GM12878 (cell line): ENCODE measurements around the gene SEMA3G. TPM values are rescaled to one million over a fixed set of nuclear protein-coding genes. Genes with fewer than 3 reads are reported as not detected.

Experiments
- ATAC-seq: fragments of 200-7000 bp; cut with Tn5 transposase; 3 replicates; pipeline ENCODE4 v1.9.1; 2020; ENCODE audit warnings: mild to moderate bottlenecking, moderate library complexity
- BruUV-seq: library from RNA; stranded (reverse); fragments of 400-500 nt; replicated peaks from 2 replicates; lab custom pipeline; 2021; lab: Mats Ljungman, UMichigan
- CTCF ChIA-PET: fragments of 300-600 bp; sonication (Branson Sonifier 250); formaldehyde crosslinking; extraction: SDS; loops from one replicate; lab custom pipeline; 2021; ENCODE audit warnings: inconsistent platforms; lab: Yijun Ruan, JAX
- POLR2A ChIA-PET: fragments of 350-600 bp; formaldehyde crosslinking; extraction: SDS; loops from one replicate; lab custom pipeline; 2021; ENCODE audit warnings: inconsistent platforms; lab: Charles Lee
- RAD21 ChIA-PET: fragments of 300-600 bp; sonication (Branson Sonifier 250); formaldehyde crosslinking; loops from one replicate; lab custom pipeline; 2023; ENCODE audit warnings: antibody characterized with exemption; ENCODE audit not compliant: unreplicated experiment; lab: Charles Lee
- SMC1A ChIA-PET: fragments of 300-600 bp; sonication (Branson Sonifier 250); formaldehyde crosslinking; loops from one replicate; lab custom pipeline; 2023; ENCODE audit not compliant: unreplicated experiment, uncharacterized antibody; lab: Charles Lee
- DNase-seq: peaks from one replicate; pipeline ENCODE4 v3.0.0-alpha.2; 2011; ENCODE audit warnings: low read depth, low spot score
- FAIRE-seq: peaks from 3 replicates; lab custom pipeline; 2011; peaks lifted over from hg19 to GRCh38; lab: Jason Lieb, UNC
- H2AFZ ChIP-seq: 2 replicates; pipeline ENCODE4 v1.6.0; 2011; ENCODE audit warnings: low read depth, low read length, control low read depth; ENCODE audit not compliant: control insufficient read depth
- H3K27ac ChIP-seq: 2 replicates; pipeline ENCODE4 v1.5.1; 2011; ENCODE audit warnings: control low read depth; ENCODE audit not compliant: control insufficient read depth, insufficient read depth
- H3K27me3 ChIP-seq, 2 experiments: replicated peaks in 1 of 2; 2 replicates each; pipeline versions ENCODE4 v1.6.0 to v1.6.1; 2011; ENCODE audit warnings: low read length in 1 of 2; ENCODE audit not compliant: control insufficient read depth in 2 of 2, insufficient read depth in 2 of 2
- H3K36me3 ChIP-seq, 2 experiments: 2 replicates each; pipeline ENCODE4 v1.5.1; 2011; ENCODE audit warnings: low read length in 1 of 2; ENCODE audit not compliant: control insufficient read depth in 2 of 2, insufficient read depth in 2 of 2
- H3K4me1 ChIP-seq: 2 replicates; pipeline ENCODE4 v1.6.1; 2011; ENCODE audit warnings: mild to moderate bottlenecking, low read length, moderate library complexity, mixed read lengths; ENCODE audit not compliant: control insufficient read depth, insufficient read depth
- H3K4me2 ChIP-seq: 2 replicates; pipeline ENCODE4 v1.6.0; 2011; ENCODE audit warnings: control low read depth; ENCODE audit not compliant: control insufficient read depth, insufficient read depth
- H3K4me3 ChIP-seq: fragments of 200-600 bp; sonication (generic); 2 replicates; pipeline ENCODE4 v1.5.1; 2016
- H3K79me2 ChIP-seq: 2 replicates; pipeline ENCODE4 v1.6.0; 2011; ENCODE audit warnings: low read length; ENCODE audit not compliant: control insufficient read depth, insufficient read depth
- H3K9ac ChIP-seq: 2 replicates; pipeline ENCODE4 v1.8.0; 2011; ENCODE audit warnings: low read length, control low read depth, mixed read lengths; ENCODE audit not compliant: control insufficient read depth, insufficient read depth
- H3K9me3 ChIP-seq: replicated peaks from 3 replicates; pipeline ENCODE4 v1.5.1; 2011; ENCODE audit warnings: mild to moderate bottlenecking, low read length; ENCODE audit not compliant: control insufficient read depth, insufficient read depth
- H4K20me1 ChIP-seq: 2 replicates; pipeline ENCODE4 v1.6.0; 2011; ENCODE audit not compliant: control insufficient read depth, insufficient read depth
- FOXM1 ChIP-seq: IDR thresholded peaks from 2 replicates; pipeline ENCODE4 v1.6.1; 2012; ENCODE audit warnings: low read depth, mild to moderate bottlenecking, inconsistent platforms, low read length, moderate library complexity
- GABPA ChIP-seq: IDR thresholded peaks from 2 replicates; pipeline ENCODE4 v1.6.1; 2014; ENCODE audit warnings: antibody characterized with exemption, low read depth, mild to moderate bottlenecking, inconsistent platforms
- NFIC ChIP-seq: IDR thresholded peaks from 2 replicates; pipeline ENCODE4 v1.6.1; 2012; ENCODE audit warnings: low read depth, mild to moderate bottlenecking, inconsistent platforms, low read length, moderate library complexity
- PML ChIP-seq: IDR thresholded peaks from 2 replicates; pipeline ENCODE4 v1.6.1; 2012; ENCODE audit warnings: low read length, inconsistent platforms
- POU2F2 ChIP-seq: IDR thresholded peaks from 3 replicates; pipeline ENCODE4 v1.6.1; 2011; ENCODE audit warnings: low read depth, mild to moderate bottlenecking, low read length, borderline replicate concordance
- RB1 ChIP-seq: fragments of 450-650 bp; formaldehyde crosslinking; IDR thresholded peaks from 2 replicates; pipeline ENCODE4 v1.6.1; 2017; ENCODE audit warnings: mild to moderate bottlenecking, borderline replicate concordance
- TAF1 ChIP-seq: IDR thresholded peaks from 2 replicates; pipeline ENCODE4 v1.6.1; 2011; ENCODE audit warnings: mild to moderate bottlenecking, low read depth, low read length, borderline replicate concordance
- WGBS: methylation state at CpG from one replicate; pipeline ENCODE4 v1.1.6; 2016; ENCODE audit warnings: low lambda C conversion rate; ENCODE audit not compliant: insufficient replicate concordance, insufficient coverage; ENCODE audit errors: missing lambda C conversion rate; 5-methylcytosine and 5-hydroxymethylcytosine counted together
- in situ Hi-C: fragments of 300-500 bp; cut with MboI; formaldehyde crosslinking; loops from 9 replicates; pipeline ENCODE4 v1.14.3; 2018; ENCODE audit warnings: mixed read lengths
- intact Hi-C: fragments of 100-400 bp; cut with micrococcal nuclease; formaldehyde crosslinking; loops from one replicate; pipeline ENCODE4 v1.14.2; 2022; ENCODE audit not compliant: unreplicated experiment
- polyA plus RNA-seq, 11 experiments: library from polyadenylated mRNA; depleted of rRNA in 4 of 11; unstranded in 6 of 11; stranded (reverse) in 5 of 11; fragments of >200 nt; fragmentation: Nextera tagmentation in 4 of 11; fragmentation: Illumina TruSeq in 1 of 11; extraction: Ambion mirVana in 4 of 11; extraction: Trizol in 1 of 11; gene quantifications; 1 replicate in 1 of 11; 2 replicates in 10 of 11; pipeline versions ENCODE4 v1.2.1 to v1.2.3, GENCODE V29; 2011 to 2016; ENCODE audit warnings: inconsistent platforms in 2 of 11, missing spikeins in 2 of 11, low read depth in 1 of 11
- total RNA-seq, 4 experiments: library from RNA; depleted of rRNA in 3 of 4; stranded (reverse); fragments of >200 nt in 3 of 4; fragmentation: Illumina TruSeq in 1 of 4; extraction: Trizol in 1 of 4; gene quantifications; 2 replicates each; pipeline versions ENCODE4 v1.2.1 to v1.2.3, GENCODE V29; 2013 to 2021
- TF ChIP-seq, protein P1 (sequence below): IDR thresholded peaks from 2 replicates; pipeline ENCODE4 v1.6.1; 2012; ENCODE audit warnings: low read depth, low read length, improper control_type of control experiment
- TF ChIP-seq, protein P2 (sequence below): IDR thresholded peaks from 2 replicates; pipeline ENCODE4 v1.6.1; 2012; ENCODE audit warnings: low read length, inconsistent platforms

The SEMA3G gene
- total and polyA plus RNA-seq, 10 of the 15 experiments (the other 5 are each of a cell fraction or from before 2014, with no cell fraction given), result 0.03 to 0.04 TPM; not detected in 8

DNA sequence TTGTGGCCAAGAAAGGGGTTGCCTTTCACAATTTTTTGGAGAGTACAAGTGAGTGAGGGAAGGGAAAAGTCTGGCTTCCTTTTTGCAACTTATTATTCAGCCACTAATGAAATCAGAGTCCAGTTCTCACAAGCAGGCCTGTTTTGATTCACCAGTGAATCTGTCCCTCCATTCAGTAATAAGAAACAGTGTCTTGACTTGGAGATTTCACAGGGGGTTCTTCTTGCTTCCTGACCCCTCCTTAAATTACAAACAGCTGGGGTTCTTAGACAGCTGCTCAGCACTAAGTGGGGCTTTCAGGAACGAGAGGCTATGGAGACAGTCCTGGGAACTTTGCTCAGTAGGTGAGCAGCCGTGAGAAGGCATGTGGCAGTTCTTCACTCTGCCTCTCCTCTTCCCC, 24.5 kb downstream of the SEMA3G start:
- Histone ChIP-seq H3K9me3 (no peaks in the 10 kb centered on the region), H3K79me2 (no peaks in the 10 kb centered on the region), H4K20me1 (no peaks in the 10 kb centered on the region), H3K4me3 (no peak overlapping the region), H3K27ac (no peak overlapping the region), H3K4me2 (no peak overlapping the region), H3K4me1 (no peaks in the 10 kb centered on the region), H3K36me3 (no peaks in the 10 kb centered on the region), H2AFZ (no peak overlapping the region), H3K27me3 (no peaks in the 10 kb centered on the region; a peak in 1 of 4 replicates), H3K9ac (no peak overlapping the region)
- ChIA-PET POLR2A (no interaction called here), RAD21 (no interaction called here), CTCF (interaction anchor here (1.4 to 2.9 kb wide), 5 partner anchors 8 to 28 kb away, joined by 3 to 14 read pairs (median 6); partner anchors contain the start of gene SEMA3G), SMC1A (interaction anchor here (2.3 kb wide), 1 partner anchor 8 kb away, joined by 6 read pairs; no protein-coding TSS in a partner anchor)
- intact Hi-C loops (no loop called here), in situ Hi-C loops (no loop called here)
- BruUV-seq, result no TSS peak
- no peak for ATAC-seq
- WGBS, result 63% methylated on average over 2 of the region's 2 CpGs
- no peak for FAIRE-seq
- TF ChIP-seq, protein P1, sequence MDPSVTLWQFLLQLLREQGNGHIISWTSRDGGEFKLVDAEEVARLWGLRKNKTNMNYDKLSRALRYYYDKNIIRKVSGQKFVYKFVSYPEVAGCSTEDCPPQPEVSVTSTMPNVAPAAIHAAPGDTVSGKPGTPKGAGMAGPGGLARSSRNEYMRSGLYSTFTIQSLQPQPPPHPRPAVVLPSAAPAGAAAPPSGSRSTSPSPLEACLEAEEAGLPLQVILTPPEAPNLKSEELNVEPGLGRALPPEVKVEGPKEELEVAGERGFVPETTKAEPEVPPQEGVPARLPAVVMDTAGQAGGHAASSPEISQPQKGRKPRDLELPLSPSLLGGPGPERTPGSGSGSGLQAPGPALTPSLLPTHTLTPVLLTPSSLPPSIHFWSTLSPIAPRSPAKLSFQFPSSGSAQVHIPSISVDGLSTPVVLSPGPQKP, result no peak
- TF ChIP-seq RB1 (no peak), NFIC (no peak), GABPA (no peak), POU2F2 (no peak), PML (no peak), TAF1 (no peak), FOXM1 (no peak)
- TF ChIP-seq, protein P2, sequence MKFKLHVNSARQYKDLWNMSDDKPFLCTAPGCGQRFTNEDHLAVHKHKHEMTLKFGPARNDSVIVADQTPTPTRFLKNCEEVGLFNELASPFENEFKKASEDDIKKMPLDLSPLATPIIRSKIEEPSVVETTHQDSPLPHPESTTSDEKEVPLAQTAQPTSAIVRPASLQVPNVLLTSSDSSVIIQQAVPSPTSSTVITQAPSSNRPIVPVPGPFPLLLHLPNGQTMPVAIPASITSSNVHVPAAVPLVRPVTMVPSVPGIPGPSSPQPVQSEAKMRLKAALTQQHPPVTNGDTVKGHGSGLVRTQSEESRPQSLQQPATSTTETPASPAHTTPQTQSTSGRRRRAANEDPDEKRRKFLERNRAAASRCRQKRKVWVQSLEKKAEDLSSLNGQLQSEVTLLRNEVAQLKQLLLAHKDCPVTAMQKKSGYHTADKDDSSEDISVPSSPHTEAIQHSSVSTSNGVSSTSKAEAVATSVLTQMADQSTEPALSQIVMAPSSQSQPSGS, result no peak
- no peak for DNase-seq
